Neural cell (in vitro differentiated cells): ENCODE measurements around the gene MICU1. TPM values are rescaled to one million over a fixed set of nuclear protein-coding genes. Genes with fewer than 3 reads are reported as not detected.

ENCODE experiments used
- H2AFZ ChIP-seq: fragments of 200-600, 300-800 bp; sonication (generic), shearing (Covaris generic); 2 replicates; pipeline ENCODE4 v1.6.0; 2014; ENCODE audit warnings: low read depth, mild to moderate bottlenecking, antibody characterized with exemption, low read length, moderate library complexity
- H3F3A ChIP-seq: fragments of 200-600 bp; shearing (Covaris generic); 2 replicates; pipeline ENCODE4 v1.6.1; 2016; ENCODE audit warnings: mild to moderate bottlenecking, moderate library complexity, mixed read lengths, antibody characterized with exemption, low read length; ENCODE audit not compliant: insufficient read depth, poor library complexity, severe bottlenecking
- H3K27ac ChIP-seq: fragments of 200-600, 300-800 bp; sonication (generic), shearing (Covaris generic); 2 replicates; pipeline ENCODE4 v1.5.1; 2014; ENCODE audit warnings: mild to moderate bottlenecking, low read length, moderate library complexity
- H3K27me3 ChIP-seq: fragments of 300-800, 200-600 bp; sonication (generic), shearing (Covaris generic); 2 replicates; pipeline ENCODE4 v1.6.0; 2014; ENCODE audit warnings: mild to moderate bottlenecking, low read depth, low read length, moderate library complexity; ENCODE audit not compliant: insufficient read depth
- H3K36me3 ChIP-seq: fragments of 300-800, 200-600 bp; sonication (generic), shearing (Covaris generic); 2 replicates; pipeline ENCODE4 v1.5.1; 2014; ENCODE audit warnings: mild to moderate bottlenecking, antibody characterized with exemption, low read length, moderate library complexity; ENCODE audit not compliant: insufficient read depth
- H3K4me2 ChIP-seq: fragments of 300-800, 200-600 bp; sonication (generic), shearing (Covaris generic); 2 replicates; pipeline ENCODE4 v1.6.0; 2014; ENCODE audit warnings: mild to moderate bottlenecking, low read length
- H3K4me3 ChIP-seq: fragments of 300-800, 200-600 bp; sonication (generic), shearing (Covaris generic); 2 replicates; pipeline ENCODE4 v1.5.1; 2014; ENCODE audit warnings: mild to moderate bottlenecking, low read length, moderate library complexity
- H3K79me2 ChIP-seq: fragments of 200-600 bp; shearing (Covaris generic); replicated peaks from 2 replicates; pipeline ENCODE4 v1.6.0; 2014; ENCODE audit warnings: mild to moderate bottlenecking, low read length, moderate library complexity; ENCODE audit not compliant: insufficient read depth
- H3K9ac ChIP-seq: fragments of 300-800, 200-600 bp; sonication (generic), shearing (Covaris generic); 2 replicates; pipeline ENCODE4 v1.6.1; 2016; ENCODE audit warnings: mild to moderate bottlenecking, low read length, mixed read lengths
- H3K9me2 ChIP-seq: fragments of 200-600 bp; shearing (Covaris generic); 2 replicates; pipeline ENCODE4 v1.6.1; 2016; ENCODE audit warnings: mild to moderate bottlenecking, low read length, mixed read lengths; ENCODE audit not compliant: insufficient read depth
- H3K9me3 ChIP-seq: fragments of 200-600, 300-800 bp; sonication (generic), shearing (Covaris generic); 2 replicates; pipeline ENCODE4 v1.6.1; 2016; ENCODE audit warnings: mild to moderate bottlenecking, mixed run types, low read length, moderate library complexity, mixed read lengths
- H4K20me1 ChIP-seq: fragments of 200-600 bp; shearing (Covaris generic); 2 replicates; pipeline ENCODE4 v1.6.1; 2016; ENCODE audit warnings: mild to moderate bottlenecking, mixed run types; ENCODE audit not compliant: insufficient read depth
- CTCF ChIP-seq: fragments of 450-650 bp; IDR thresholded peaks from 2 replicates; pipeline ENCODE4 v1.5.1; 2014; ENCODE audit warnings: antibody characterized with exemption, mild to moderate bottlenecking, moderate library complexity; ENCODE audit not compliant: poor library complexity, severe bottlenecking
- EP300 ChIP-seq: fragments of 450-650 bp; conservative IDR thresholded peaks from 2 replicates; pipeline ENCODE4 v1.6.1; 2014; ENCODE audit warnings: antibody characterized with exemption, mild to moderate bottlenecking, moderate library complexity; ENCODE audit not compliant: poor library complexity, severe bottlenecking
- EZH2 ChIP-seq: fragments of 200-600, 300-800 bp; shearing (Covaris generic), sonication (generic); IDR thresholded peaks from 2 replicates; pipeline ENCODE4 v1.6.1; 2014; ENCODE audit warnings: antibody characterized with exemption, low read length, borderline replicate concordance, mild to moderate bottlenecking; ENCODE audit not compliant: insufficient read depth, poor library complexity, severe bottlenecking
- MXI1 ChIP-seq: fragments of 450-650 bp; conservative IDR thresholded peaks from 2 replicates; pipeline ENCODE4 v1.6.1; 2014; ENCODE audit warnings: antibody characterized with exemption, mild to moderate bottlenecking; ENCODE audit not compliant: poor library complexity, severe bottlenecking
- POLR2AphosphoS5 ChIP-seq: IDR thresholded peaks from 2 replicates; pipeline ENCODE4 v1.6.1; 2012
- REST ChIP-seq: IDR thresholded peaks from 2 replicates; pipeline ENCODE4 v1.6.1; 2012; ENCODE audit warnings: borderline replicate concordance
- SMC3 ChIP-seq: fragments of 450-650 bp; conservative IDR thresholded peaks from 2 replicates; pipeline ENCODE4 v1.6.1; 2014; ENCODE audit warnings: antibody characterized with exemption, mild to moderate bottlenecking, moderate library complexity; ENCODE audit not compliant: poor library complexity
- polyA plus RNA-seq: library from polyadenylated mRNA; depleted of rRNA; stranded (reverse); fragments of >200 nt; gene quantifications from 2 replicates; pipeline ENCODE4 v1.2.3, GENCODE V29; 2014

MICU1 gene
- polyA plus RNA-seq, 1 donor from 2014 or later, result 86.0 TPM

GRCh38 chr10:72379062-72379461 is 246.8 kb downstream of the MICU1 start:
- Histone ChIP-seq H3K36me3 (no peaks in the 10 kb centered on the region), H3K79me2 (no peaks in the 10 kb centered on the region), H3K27me3 (no peaks in the 10 kb centered on the region), H2AFZ (no peak overlapping the region), H3K9me3 (no peaks in the 10 kb centered on the region), H3K4me2 (no peak overlapping the region), H3K27ac (peak overlapping the region; percentile 36), H3F3A (no peaks in the 10 kb centered on the region), H3K9ac (no peak overlapping the region), H3K9me2 (no peaks in the 10 kb centered on the region), H3K4me3 (peak overlapping the region; percentile 12), H4K20me1 (no peaks in the 10 kb centered on the region)
- TF ChIP-seq POLR2AphosphoS5, result no peak
- TF ChIP-seq EP300, result no peak
- TF ChIP-seq EZH2, result no peak
- no peak for TF ChIP-seq REST
- no peak for TF ChIP-seq MXI1

- no peaks in the 10 kb centered on the region for H3K27me3 ChIP-seq
- no peak overlapping the region for H3K27ac ChIP-seq
- no peaks in the 10 kb centered on the region for H3K36me3 ChIP-seq
- H3K4me3 ChIP-seq, result no peak overlapping the region
- H4K20me1 ChIP-seq, result no peaks in the 10 kb centered on the region
- H2AFZ ChIP-seq, result no peak overlapping the region
- H3K9me3 ChIP-seq, result no peaks in the 10 kb centered on the region
- H3K4me2 ChIP-seq, result no peak overlapping the region
- no peaks in the 10 kb centered on the region for H3K79me2 ChIP-seq
- H3K9ac ChIP-seq, result no peak overlapping the region
- no peak for TF ChIP-seq CTCF
- TF ChIP-seq SMC3, result no peak
- no peak for TF ChIP-seq POLR2AphosphoS5
- TF ChIP-seq EP300, result no peak
- no peak for TF ChIP-seq REST
- no peaks in the 10 kb centered on the region for H3F3A ChIP-seq
- no peaks in the 10 kb centered on the region for H3K9me2 ChIP-seq
These were observed 250.3 kb downstream of the MICU1 start for GRCh38 chr10:72375585-72375984.
